BE2C (cell line): ENCODE data around the gene SERPINI1.

ENCODE experiments used
- DNase-seq: peaks from one replicate; pipeline ENCODE4 v3.0.0-alpha.2; 2020
- H3K27me3 ChIP-seq: fragments of 250-450 bp; sonication (Bioruptor Pico); 2 replicates; pipeline ENCODE4 v1.5.1; 2020; ENCODE audit warnings: mild to moderate bottlenecking
- H3K36me3 ChIP-seq: fragments of 250-450 bp; sonication (Bioruptor Pico); 2 replicates; pipeline ENCODE4 v1.5.1; 2020; ENCODE audit warnings: mild to moderate bottlenecking
- H3K4me1 ChIP-seq: fragments of 250-450 bp; sonication (Bioruptor Pico); 2 replicates; pipeline ENCODE4 v1.5.1; 2020
- H3K4me3 ChIP-seq: 2 replicates; pipeline ENCODE4 v1.5.1; 2011; ENCODE audit warnings: low read depth, low read length
- H3K9me3 ChIP-seq: fragments of 250-450 bp; sonication (Bioruptor Pico); 2 replicates; pipeline ENCODE4 v1.5.1; 2020
- TF ChIP-seq, protein P1 (sequence below): IDR thresholded peaks from 2 replicates; pipeline ENCODE4 v1.5.1; 2012; ENCODE audit warnings: mild to moderate bottlenecking, low read depth, low read length

The SERPINI1 gene

DNA sequence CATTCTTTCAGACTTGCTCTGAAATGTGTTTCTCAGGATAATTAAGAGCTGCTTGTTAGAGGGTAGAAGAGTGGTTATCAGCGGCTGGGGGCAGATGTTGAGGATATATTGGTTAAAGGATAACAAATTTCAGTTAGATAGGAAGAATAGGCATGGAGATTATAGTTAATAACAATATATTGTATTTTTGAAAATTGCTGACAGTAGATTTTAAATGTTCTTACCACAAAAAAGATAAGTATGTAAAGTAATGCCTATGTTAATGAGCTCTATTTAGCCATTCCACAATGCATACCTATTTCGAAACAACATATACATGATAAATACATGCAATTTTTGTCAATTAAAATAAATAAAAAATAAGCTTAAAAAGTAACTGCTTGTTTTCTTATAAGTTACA lies 123.3 kb downstream of the SERPINI1 start:
- H3K27me3 ChIP-seq, result no peaks in the 10 kb centered on the region; the same call in 1 of the 2 replicates
- TF ChIP-seq, protein P1, sequence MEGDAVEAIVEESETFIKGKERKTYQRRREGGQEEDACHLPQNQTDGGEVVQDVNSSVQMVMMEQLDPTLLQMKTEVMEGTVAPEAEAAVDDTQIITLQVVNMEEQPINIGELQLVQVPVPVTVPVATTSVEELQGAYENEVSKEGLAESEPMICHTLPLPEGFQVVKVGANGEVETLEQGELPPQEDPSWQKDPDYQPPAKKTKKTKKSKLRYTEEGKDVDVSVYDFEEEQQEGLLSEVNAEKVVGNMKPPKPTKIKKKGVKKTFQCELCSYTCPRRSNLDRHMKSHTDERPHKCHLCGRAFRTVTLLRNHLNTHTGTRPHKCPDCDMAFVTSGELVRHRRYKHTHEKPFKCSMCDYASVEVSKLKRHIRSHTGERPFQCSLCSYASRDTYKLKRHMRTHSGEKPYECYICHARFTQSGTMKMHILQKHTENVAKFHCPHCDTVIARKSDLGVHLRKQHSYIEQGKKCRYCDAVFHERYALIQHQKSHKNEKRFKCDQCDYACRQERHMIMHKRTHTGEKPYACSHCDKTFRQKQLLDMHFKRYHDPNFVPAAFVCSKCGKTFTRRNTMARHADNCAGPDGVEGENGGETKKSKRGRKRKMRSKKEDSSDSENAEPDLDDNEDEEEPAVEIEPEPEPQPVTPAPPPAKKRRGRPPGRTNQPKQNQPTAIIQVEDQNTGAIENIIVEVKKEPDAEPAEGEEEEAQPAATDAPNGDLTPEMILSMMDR, result no peak
- no peaks in the 10 kb centered on the region for H3K9me3 ChIP-seq
- no peaks in the 10 kb centered on the region for H3K36me3 ChIP-seq
- no peaks in the 10 kb centered on the region for H3K4me1 ChIP-seq
- no peak overlapping the region for H3K4me3 ChIP-seq
- DNase-seq, result no peak

DNA sequence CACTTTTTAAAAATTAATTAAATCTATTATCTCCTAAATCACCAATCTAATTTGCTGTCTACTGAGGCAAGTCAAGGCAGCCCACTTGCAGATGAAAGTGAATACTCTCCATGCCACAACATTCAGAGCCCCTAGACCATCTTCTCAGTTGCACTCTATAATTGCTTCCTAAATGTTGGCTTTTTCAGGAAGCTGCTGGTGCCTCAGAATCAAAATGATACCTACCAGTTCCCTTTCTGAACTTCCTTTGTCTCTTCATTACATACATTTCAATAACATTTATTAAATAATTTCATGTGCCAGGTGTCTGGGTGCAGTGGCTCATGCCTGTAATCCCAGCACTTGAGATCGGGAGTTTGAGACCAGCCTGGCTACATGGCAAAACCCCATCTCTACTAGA lies 124.1 kb downstream of the SERPINI1 start:
- TF ChIP-seq, protein P1, result no peak
- H3K4me3 ChIP-seq, result no peak overlapping the region

DNA sequence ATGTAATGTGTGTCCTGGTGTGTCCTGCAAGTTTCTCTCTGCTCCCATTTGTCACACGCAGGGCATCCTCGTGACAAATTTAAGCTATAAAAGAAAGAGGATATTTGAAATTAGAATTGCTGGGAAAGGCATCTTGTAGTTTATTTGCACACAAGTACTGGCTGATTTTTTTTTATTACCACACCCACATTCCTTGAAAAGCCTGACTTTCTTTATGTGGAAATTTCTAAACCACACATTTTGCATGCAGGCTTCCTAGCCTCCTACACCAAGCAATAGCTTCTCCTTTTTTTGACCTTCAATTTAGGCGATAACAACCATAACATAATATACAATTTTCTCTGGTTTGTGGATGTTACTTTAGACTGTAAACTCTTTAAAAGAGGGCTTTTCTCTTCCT lies 126.1 kb downstream of the SERPINI1 start:
- Histone ChIP-seq H3K4me1 (no peaks in the 10 kb centered on the region), H3K9me3 (no peaks in the 10 kb centered on the region), H3K4me3 (no peak overlapping the region), H3K36me3 (no peaks in the 10 kb centered on the region), H3K27me3 (no peaks in the 10 kb centered on the region; the same call in 1 of the 2 replicates)
- DNase-seq, result no peak
- TF ChIP-seq, protein P1, result no peak

More for the DNA sequence above, 124.1 kb downstream of the SERPINI1 start:
- DNase-seq, result no peak
- H3K36me3 ChIP-seq, result no peaks in the 10 kb centered on the region
- H3K27me3 ChIP-seq, result no peaks in the 10 kb centered on the region; the same call in 1 of the 2 replicates
- H3K4me1 ChIP-seq, result no peaks in the 10 kb centered on the region
- H3K9me3 ChIP-seq, result no peaks in the 10 kb centered on the region

DNA sequence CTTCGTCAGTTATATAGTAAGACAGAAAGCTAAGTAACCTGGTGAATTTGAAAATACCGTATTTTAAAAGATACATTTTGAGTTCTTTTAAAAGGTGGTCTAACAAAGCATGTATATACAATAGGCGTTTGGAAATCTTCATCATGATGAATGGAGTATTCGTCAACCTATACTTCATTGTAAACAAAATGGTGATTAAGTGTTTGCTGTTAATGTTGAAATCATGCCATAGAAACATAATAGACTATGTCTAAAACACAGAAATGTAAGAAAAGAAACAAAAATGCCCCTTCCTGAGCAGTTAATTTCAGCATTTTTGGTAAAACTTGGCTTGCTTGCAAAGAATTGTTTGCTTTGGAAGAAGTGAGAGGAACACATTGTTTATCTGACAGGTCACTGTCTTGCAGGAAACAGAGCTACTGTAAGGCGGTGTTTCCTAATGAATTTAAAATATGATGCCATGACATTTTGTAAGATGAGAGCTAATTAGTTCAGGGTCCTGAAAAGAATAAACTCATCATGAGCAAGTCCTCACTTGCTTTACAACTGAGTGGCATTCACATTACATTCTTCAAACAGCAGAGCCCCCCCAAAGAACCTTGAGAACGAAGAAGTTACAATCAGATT lies 126.7 kb downstream of the SERPINI1 start:
- no peaks in the 10 kb centered on the region for H3K36me3 ChIP-seq

DNA sequence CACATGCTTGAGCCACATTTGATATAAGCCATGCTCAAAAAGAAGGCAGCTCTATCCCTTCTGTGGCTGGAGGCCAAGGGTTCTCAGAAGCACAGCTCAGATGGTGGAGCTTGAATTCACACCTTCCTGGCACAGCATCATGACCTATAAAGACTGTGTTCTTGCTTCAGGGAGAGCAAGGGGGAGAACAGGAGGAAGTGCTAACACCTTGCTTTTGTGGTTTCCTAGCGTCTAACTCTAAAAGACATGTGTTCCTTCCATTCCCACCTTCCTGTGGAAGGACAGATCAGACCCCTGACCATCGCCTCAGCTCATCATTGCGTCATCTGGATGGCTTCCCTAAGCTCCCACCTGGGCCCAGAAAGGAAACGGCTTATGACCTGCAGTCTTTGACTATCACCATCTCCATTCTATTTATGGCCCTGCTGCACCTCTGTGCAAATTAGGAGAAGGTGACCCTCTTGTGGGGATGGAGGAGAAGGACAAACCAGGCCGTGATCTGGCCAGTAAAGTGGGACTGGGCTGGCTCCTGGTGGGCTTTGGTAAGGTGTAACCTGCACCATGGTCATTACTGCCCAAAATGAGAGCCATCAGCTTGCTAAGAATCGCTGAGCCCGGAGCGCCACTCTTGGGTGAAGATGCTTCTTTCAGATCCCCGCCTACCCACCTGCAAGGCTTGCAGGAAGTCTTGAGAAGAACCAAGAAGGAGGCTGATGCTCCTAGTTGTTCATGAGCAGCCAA lies 128.5 kb downstream of the SERPINI1 start:
- DNase-seq, result no peak
- TF ChIP-seq, protein P1, result no peak

More for the DNA sequence above, 126.7 kb downstream of the SERPINI1 start:
- Histone ChIP-seq H3K4me3 (no peak overlapping the region), H3K4me1 (no peaks in the 10 kb centered on the region), H3K9me3 (no peaks in the 10 kb centered on the region), H3K27me3 (no peaks in the 10 kb centered on the region; the same call in 1 of the 2 replicates)
- TF ChIP-seq, protein P1, result no peak
- DNase-seq, result no peak

DNA sequence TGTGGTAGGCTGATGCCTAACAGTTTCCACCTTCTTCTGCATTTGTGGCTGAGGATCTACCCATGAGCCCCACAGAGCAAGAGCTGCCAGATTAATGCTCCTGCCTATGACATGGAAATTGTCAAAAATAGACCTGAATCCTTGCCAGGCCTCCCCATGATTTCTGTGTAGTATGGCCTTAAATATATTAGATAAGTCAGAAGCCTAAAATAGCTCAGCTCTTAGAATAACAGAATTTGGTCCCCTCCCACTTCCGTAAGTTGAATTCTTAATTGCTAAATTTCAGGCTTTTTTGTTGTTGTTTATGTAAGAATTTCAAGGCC lies 129.0 kb downstream of the SERPINI1 start:
- no peak for DNase-seq
- no peaks in the 10 kb centered on the region for H3K36me3 ChIP-seq
- no peak overlapping the region for H3K4me3 ChIP-seq
- no peaks in the 10 kb centered on the region for H3K9me3 ChIP-seq
- TF ChIP-seq, protein P1, result no peak
- no peaks in the 10 kb centered on the region for H3K4me1 ChIP-seq
- H3K27me3 ChIP-seq, result no peaks in the 10 kb centered on the region; the same call in 1 of the 2 replicates

More for the DNA sequence above, 128.5 kb downstream of the SERPINI1 start:
- Histone ChIP-seq H3K4me3 (no peak overlapping the region), H3K9me3 (no peaks in the 10 kb centered on the region), H3K36me3 (no peaks in the 10 kb centered on the region), H3K4me1 (no peaks in the 10 kb centered on the region), H3K27me3 (no peaks in the 10 kb centered on the region; the same call in 1 of the 2 replicates)
